Globus pallidus (tissue), 1 donor: ENCODE measurements around the gene SNRPB.

Source experiments
- DNase-seq: peaks from one replicate; pipeline ENCODE4 v3.0.0-alpha.2; 2015; ENCODE audit warnings: low spot score

Gene SNRPB

DNA sequence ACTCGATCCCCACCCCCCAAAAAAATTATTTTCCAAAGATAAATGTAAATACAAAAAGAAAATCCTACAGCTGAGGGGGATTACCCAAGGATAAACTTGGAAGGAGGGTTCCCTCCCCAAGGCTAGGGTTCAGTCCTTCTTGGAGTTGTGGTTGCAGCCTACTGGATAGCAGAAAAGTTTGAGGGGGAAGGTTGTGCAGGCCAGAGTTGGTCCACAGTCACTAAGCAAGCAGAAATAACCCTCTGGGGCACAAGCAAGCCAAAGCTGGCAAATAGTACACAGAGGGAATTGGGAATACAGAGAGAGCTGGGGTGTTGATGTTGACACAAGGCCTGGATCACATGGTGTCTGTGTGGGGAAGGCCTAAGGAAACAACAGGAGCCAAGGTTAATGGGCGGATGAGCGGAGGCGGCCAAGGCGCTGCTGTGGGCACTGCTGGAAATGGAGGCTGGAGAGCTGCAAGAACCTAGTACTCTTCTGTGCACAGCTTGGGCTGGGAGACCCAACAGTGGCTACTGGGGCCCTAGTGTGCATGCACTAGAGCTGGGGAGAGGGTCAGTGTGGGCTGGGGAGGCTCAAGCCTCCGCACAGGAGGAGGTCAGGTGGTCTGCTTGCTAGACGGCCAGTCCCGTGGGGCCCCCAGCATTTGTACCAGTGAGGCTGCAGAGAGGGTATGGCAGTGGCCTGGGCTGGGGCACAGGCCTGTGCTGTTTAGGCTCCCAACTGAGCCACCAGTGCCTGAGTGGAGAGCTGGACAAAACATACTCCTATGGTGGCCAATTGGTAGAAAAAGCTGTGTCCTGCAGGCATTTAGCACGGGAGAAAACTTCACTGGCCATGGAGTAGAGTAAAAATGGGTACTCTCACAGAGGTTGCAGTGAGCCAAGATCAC lies 5.5 kb upstream of the SNRPB start:
- no peak for DNase-seq

DNA sequence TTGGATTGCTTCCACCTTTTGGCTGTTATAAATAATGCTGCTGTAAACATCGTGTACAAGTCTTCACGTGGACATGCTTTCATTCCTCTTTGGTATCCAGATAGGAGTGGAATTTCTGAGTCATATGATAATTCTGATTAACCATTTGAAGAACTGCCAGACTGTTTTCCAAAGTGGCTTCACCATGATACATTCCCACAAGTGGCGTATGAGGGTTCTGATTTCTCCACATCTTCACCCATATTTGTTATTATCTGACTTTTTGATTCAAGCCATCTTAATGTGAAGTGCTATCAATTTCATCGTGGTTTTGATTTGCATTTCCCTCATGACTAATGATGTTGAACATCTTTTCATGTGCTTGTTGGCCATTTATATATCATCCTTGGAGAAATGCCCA lies 2.9 kb upstream of the SNRPB start:
- DNase-seq = no peak

DNA sequence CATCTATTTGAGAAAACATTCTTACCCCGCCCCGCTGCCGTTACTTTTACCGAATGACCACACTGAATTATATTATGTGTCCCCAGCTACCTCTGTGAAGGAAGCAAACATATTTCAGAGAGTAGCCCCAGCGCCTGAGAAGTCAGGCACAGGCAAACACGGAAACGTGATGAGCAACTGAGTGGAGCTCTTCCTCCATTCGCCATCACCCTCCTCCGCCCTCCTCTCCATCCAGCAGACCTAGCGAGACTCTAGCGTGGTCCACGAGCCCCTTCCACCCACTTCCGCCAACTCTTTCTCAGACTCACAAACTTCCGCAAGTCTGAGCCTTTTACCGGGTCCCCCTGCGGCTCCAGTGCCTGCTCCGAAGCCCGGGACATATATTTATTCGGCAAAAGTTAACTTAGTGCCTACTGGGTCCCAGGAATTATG lies 582 bp downstream of the SNRPB start:
- no peak for DNase-seq

DNA sequence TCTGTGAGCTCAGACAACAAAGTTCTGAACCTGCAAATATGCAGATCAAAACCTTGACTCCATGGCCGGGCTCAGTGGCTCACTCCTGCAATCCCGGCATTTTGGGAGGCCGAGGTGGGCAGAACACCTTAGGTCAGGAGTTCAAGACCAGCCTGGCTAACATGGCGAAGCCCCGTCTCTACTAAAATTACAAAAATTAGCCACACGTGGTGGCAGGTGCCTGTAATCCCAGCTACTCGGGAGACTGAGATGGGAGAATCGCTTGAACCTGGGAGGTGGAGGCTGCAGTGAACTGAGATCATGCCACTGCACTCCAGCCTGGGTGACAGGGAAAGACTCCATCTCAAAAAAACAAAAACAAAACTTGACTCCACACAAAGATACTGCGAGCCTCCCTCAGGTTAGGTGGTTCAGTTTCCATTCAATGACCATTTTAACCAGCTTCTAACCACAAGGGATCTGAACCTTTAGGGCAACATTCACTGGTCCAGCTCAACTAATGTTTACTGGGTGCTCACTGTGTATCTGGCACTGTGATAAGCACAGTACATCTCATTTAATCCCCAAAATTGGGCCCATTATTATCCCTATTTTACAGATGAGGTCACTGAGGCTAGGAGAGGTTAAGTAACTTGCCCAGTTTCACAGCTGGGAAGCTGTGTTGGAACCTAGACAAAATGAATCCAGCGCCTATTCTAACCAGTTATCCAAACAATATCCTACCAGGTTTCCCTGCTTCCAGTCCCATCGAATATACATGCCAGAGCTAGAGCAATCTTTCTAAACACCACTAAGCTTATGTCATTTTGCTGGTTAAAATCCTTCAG lies 1.8 kb downstream of the SNRPB start:
- no peak for DNase-seq

DNA sequence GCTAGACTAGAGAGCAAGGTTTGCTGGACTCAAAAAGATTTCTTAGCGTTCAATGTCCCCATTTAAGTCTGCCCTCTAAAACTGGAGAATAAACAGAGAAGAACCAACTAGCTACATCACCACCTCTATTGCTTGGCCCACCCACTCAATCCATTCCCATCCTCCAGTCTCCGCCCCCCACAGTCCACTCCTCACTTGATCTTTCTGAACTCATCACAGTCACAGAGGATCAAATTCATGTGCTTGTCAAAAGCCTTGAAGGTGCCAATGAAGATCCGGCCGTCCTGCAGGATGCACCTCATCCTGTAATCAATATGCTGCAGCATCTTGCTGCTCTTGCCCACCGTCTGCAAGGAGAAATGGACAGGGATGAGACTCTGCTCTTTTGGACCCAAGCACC lies 3.2 kb downstream of the SNRPB start:
- DNase-seq = no peak

DNA sequence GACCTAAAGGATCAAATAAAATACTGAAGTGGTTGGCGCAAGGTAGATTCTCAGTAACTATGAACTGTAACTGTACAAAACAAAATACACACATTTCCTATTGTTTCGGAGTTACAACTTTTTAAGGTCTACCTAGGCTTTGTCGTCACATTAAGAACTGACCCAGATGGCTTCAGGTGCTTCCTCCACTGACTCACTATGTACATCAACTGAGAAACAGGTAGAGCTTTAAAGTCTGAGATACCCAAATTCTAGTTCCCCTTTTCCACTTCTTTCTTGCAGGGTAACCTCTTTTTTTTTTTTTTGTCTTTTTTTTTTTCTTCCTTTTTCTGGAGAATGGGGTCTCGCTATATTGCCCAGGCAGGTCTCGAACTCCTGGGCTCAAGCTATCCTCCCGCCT lies 5.5 kb downstream of the SNRPB start:
- no peak for DNase-seq

DNA sequence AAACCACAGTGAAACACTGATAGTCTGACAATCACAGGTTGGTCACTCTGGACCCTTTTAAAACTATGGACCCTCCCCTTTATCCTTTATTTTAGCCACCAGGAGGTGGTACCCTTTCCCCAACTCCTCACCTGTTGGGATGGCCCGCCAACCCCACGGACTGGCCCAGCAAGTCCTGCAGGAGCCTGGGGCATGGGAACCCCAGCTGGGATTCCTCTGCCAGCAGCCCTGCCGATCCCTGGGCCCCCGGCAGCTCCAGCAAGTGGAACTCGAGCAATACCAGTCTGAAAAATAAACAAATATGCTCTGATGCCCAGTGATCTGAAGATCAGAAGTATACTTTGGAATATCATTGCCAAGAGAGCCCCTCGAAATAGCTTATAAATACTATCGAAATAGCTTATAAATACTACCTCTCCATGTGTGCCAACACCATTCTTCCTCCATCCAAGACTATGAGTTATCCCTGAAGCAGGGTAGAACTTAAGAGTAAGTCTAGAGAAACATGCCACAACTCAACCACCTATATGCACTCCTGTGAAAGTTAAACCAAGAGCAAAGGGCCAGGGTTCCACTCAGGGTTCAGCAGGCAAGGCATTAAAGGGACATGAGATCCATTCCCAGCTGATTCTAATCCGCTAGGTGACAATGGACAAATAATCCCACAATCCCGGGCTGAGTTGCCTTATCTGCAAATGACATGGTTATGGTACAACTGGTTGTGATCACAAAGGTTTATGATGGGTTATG lies 6.8 kb downstream of the SNRPB start:
- no peak for DNase-seq

DNA sequence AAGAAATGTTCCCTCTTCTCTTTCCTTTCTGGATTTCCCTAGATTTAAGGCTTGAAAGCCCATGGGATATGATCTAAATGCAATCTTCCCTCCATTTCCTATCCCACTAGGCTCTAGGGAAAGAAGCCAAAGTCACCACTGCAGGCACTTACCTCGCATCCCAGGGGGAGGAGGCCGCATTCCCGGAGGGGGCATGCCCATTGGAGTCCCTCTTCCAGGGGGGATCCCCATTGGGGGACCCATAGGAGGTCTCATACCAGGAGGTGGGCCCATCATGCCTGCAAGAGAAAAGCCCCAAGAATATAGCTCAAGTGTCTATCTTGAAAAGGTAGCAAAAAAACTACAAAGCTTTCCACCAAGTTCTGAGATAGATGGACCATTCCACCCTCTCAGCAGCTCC lies 8.1 kb downstream of the SNRPB start:
- no peak for DNase-seq

DNA sequence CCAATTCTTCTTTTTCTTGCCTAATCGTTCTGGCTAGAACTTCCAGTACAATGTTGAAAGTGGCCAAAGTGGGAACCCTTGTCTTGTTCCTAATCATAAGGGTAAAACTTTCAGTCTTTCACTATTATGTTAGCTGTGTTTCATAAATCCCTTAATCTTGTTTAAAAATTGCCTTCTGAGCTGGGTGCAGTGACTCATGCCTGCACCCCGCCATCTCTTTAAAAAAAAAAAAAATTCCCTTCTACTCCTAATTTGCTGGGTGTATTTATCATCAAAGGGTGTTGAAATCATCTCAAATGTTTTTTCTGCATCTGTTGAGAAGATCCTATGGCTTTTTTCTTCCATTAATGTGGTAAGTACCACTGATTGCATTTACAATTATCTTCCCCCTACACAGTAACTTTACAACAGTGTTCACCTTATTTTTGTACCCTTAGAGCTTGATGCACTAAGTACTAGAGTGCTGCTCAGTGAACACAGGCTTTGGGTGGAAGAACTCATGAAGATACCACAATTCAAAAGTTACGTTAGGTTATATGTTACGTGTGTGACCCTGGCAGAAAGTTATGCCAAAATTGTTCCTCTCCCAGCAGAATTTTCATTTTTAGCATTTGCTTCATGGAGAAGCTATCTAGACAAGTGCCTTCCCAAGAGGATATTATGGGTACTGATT lies 9.7 kb downstream of the SNRPB start:
- no peak for DNase-seq

DNA sequence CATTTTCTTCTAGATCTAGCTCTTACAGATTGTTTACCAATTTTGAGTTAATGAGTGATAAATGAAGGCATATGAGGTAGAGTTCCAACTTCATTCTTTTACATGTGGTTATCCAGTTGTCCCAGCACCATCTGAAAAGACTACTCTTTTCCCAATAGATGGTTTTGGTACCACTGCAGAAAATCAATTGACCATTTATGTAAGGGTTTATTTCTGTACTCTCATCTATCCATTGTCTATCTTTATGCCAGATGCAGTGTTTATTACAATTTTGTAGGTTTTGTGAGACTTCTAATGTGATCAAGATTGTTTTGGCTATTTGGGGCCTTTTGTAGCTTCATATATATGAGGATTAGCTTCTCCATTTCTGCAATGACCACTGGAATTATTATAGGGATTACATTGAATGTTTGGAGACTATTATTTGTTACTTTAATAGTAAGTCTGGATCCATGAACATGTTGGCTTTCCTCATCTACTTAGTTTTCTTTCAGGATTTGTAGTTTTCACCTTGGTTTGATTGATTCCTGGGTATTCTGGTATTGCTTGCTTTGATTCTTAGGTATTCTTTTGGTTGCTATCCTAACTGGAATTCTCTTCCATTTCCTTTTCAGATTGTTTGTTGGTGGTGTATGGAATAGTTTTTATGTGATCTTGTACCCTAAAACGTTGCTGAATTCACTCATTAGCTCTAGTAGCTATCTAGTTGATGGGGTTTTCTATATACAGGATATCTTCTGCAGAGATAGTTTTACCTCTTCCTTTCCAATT lies 10.4 kb downstream of the SNRPB start:
- DNase-seq = no peak

DNA sequence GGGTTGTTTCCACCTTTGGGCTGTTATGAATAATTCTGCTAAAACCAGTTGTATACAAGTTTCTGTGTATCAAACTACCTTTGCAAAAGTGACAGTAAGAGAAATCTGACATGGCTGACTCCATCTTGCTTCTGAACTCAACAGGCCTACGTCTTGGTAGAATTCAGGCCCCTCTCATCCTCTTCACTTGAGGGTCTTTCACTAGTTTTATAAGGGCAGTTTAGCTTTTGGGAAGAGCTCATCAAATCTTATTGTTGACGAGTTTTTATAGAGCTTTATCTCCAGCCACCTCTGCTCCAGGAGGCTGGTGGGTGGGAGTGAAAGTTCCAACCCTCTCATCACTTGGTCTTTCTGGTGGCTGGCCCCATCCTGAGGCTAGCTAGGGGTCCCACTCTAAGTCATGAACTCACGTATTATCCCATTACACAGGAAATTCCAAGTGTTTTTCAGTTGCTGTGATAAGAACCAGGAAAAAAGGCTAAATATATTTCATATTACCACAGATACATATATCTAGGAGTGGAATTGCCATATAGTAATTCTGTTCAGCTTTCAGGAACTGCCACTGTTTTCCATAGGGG lies 11.6 kb downstream of the SNRPB start:
- DNase-seq = no peak

DNA sequence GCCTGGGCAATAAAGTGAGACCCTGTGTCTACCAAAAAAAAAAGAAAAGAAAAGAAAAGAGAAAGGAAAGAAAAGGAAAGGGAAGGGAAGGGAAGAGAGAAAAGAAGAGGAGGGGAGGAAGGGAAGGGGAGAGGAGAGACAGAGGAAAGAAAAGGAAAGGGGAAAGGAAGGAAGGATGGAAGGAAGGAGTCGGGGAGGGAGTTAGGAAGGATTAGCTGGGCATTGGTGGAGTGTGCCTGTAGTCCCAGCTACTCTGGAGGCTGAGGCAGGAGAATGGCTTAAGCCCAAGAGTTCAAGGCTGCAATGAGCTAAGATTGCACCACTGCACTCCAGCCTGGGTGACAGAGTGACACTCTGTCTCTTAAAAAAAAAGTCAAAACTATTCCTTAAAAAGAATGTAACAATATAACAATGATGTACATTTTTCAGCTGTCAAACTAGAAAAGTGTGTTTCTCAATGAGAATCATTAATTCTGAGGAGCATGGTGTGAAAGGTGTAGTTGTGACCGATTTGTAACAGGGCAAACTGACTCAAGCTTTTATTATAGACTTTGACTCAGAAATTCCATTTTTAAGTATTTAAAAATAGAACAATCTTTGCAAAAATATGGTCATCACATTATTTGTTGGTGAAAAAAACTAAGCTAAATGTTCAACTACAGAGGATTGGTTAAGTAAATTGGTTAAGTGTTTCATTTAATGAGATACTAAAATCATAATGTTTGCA lies 14.7 kb downstream of the SNRPB start:
- no peak for DNase-seq

DNA sequence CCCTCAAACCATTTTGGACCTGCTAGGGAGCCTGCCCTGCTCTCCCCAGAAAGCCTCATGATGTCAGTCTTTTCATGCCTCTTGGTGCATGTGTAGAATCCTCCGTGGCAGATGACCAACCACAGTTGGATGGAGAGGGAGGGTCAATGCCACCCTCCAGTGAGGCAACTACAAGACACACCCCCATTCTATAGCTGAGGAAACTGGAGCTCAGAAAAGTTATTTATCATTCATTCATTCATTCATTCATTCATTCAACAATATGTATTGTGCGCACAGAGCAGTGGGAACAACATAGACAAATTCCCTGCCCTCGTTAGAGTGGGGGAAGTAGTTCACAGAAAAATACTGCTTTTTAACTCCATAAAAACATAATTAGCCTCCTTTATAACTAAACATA lies 16.8 kb downstream of the SNRPB start:
- no peak for DNase-seq

DNA sequence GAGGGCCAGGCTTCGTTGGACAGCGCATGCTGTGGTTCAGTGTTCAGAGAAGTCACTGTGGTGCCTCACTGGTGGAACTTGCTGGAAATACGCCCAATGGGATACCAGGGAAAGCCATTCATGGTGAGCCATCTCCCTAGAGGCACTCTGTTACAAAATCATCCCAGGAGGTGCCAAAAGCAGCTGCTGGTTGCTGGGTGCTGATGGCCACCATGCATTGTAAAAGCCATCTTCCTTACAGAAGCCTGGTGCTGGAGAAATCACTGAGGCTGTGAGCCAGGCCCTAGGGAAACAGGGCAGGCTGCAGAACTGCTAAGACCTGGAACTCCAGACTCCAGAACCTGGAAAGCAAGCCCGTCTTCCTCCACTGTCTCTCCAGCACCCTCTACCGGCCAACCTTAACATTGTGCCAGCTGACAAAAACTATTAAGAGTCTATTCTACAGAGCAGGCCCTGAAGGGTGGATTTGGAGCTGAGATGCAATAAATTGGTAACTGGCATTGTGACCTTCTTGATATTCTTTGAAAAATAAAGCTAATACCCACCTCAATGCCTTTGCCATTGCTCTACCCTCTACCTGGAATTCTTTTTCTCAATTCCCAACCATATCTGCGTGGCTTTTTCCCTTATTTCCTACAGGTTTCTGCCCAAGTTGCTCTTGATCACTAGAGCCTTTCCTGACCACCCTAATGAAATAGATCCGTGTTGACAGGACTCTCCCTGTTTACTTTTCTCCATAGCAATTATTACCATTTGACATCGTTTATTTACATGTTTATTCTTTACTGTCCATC lies 18.5 kb downstream of the SNRPB start:
- peak; percentile 60 for DNase-seq

DNA sequence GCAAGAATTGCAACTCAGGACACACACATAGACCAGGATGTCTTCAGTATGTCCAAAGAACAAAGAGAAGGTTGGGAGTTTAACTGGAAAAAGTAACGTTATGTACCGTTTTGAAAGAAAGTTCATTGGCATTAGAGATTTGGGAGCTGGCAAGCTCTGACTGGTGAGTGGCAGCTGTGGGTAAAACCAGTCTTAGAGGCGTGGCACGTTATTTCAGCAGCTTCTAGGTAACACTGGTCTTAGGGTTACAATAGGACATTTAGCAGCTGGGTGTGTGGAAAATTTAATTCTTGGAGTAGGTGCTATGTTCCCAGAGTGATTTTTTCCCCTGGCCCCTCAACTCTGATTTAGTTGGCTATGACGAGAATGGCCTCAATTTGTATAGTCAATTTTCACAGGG lies 19.2 kb downstream of the SNRPB start:
- DNase-seq = no peak

DNA sequence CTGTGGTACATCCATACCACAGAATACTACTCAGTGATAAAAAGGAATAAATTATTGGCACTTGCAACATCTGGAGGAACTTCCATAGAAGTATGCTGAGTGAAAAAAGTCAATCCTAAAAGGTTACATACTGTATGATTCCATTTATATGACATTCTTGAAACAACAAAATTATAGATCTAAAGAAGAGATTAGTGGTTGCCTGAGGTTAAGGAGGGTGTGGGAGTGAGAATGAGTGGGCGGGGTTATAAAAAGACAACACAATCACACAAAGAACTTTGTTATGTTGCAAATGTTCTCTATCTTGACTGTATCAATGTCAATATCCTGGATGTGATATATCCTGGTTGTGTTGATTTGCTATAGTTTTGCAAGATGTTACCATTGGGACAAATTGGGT lies 21.2 kb downstream of the SNRPB start:
- DNase-seq = no peak

DNA sequence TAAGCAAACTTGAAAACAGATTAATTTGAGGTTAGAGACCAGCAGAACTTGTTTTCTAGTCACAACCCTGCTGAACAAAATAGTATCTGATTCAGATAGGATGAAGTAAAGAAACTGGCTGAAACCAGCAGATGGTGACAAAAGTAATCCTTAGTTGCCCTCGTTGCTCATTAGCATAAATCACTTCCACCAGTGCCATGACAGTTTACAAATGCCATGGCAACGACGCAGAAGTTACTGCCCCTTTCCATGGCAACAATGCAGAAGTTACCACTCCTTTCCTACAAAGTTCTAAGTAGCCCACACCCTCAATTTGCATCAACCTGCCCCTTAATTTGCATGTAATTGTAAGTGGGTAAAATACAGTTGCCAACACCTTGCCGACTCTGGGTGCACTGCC lies 23.7 kb downstream of the SNRPB start:
- no peak for DNase-seq

DNA sequence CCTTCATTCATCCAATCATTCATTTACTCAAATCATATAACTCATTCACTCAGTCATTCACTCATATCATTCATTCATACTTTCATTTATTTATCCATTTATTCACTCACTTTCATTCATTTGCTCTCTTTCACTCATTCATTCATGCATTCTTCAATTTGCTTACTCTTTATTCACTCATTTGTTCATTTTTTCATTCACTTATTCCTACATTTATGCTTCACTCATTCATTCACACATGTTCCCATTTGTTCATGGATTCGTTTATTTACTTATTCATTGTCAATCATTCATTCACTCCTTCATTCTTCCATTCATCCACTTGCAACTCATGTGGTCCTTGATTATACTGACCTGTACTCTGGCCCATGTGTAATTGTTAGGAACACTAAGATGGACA lies 39.4 kb downstream of the SNRPB start:
- DNase-seq = no peak

DNA sequence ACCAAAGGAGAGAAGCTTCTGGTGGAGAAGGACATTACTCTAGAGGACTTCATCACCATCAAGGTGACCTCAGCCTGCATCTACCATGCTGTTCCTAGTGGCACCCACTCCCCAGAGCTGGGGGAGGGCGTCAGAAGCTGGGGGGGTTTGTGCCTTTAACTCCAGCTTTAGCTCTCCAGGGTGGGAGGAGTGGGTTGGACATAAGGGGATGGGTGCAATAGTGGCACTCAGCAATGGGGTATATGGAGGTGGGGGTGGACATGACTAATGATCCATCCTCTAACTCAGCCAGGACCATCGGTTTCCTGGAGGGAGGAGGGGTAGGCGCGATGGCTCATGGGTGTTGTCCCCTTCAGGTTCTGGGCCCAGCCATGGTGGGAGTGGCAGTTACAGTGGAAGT lies 40.1 kb downstream of the SNRPB start:
- DNase-seq = no peak
